Occipital lobe (tissue), 2 donors: ENCODE data around the gene DEPP1. TPM values are rescaled to one million over a fixed set of nuclear protein-coding genes. Genes with fewer than 3 reads are reported as not detected.

Source experiments
- DNase-seq: peaks from one replicate; lab custom pipeline; 2025; lab: John Stamatoyannopoulos, UW
- total RNA-seq: library from RNA; depleted of rRNA; stranded (reverse); fragments of >200 nt; gene quantifications from one replicate; pipeline ENCODE4 v1.2.3, GENCODE V29; 2014

The DEPP1 gene
- total RNA-seq, 1 donor from 2014 or later = 3.1 TPM

DNA sequence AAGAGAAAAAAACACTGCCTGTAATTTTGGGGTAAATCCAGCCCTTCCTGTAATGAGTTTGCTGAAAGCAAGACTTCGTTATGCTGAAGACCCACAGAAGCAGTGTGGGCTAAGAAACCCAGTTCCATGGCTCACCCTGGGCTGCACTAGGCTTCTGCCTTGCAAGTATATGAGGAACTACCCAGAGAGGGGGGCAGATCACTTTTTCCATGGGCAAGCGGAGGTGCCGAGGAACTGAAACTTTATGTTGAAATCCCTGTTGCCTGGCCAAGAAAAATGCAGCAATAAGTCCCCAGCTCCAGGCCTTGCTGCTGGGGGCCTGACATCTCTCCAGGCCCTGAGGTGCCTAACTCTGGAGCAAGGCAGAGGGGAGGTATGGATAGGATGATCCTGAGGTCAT lies 10.5 kb downstream of the DEPP1 start:
- no peak for DNase-seq

DNA sequence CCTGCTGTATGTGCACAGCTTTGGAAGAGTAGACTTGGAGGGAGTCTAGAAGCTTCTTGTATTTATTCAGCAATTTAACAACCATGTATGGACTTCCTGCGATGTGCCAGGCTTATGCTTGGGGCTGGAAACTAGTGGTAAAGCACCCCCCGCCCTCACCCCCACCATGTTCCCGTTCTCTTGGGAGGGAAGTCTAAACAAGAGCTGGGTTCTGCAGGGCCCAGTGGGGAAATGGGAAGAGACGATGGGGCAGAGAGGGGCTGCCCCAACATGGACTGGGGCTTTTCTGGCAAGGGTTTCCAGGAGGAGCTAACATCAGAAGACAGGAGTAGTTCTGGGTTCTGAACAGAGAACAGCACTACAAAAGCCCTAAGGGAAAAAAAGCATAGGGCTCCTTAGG lies 11.0 kb downstream of the DEPP1 start:
- DNase-seq = no peak

DNA sequence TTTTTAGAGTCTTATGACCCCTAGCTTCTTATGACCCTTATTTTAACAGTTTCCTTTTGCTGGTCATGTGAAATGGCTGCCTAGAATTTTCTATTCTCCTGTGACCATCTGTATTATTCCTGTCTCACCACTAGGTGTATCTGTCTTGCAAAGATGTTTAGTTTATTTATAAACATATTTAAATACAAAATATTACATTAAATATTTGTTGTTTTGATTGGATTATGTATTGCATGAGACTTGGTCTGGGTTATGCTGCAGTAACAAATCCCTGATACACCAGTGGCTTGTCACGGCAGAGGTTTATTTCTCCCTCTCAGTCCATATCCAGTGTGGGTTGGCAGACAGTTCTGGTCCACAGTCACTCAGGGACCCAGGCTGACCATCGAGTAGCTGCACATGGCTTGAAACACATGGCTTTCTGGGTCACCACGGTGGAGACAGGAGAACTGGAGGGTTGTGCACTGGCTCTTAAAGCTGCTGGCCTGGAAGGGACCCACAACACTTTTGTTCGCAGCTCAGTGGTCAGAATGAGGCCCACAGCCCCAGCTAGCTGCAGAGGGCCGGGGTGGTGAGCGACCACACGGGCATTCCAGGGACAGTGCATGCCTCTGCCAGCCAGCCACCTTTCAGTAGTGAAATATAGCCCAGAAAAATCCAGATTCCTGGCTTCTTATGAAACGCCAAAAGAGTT lies 11.6 kb downstream of the DEPP1 start:
- no peak for DNase-seq

DNA sequence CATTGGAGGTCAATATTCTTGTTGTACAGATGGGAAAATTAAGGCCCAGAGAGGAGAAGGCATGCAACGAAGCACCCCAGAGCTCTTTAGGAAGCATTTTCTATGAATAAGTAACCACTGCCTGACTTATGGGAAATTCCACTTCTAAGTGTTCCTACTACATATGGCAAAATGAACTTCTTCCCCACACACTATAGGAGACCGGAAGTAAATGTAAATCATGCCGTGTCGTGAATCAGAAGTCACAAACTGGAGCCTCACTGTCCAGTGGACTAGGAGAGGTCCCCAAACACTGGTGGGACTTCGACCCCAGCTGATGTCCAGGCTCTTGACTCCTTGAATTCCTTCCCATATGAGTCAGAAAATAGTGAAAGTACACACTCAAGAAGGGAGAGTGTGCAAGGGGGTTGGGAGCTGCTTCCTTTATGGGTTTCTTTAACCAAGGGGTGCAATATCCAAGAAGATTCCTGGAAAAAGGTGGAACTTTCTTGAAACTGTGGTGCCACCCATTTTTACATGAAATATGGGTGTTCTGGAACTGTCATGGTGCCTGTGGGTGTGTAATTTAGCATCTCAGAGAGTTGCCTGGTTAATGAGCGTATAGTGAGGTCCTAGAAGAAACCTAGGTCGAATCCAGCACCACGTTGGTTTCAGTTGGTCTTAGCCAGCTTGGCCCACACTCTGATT lies 12.3 kb downstream of the DEPP1 start:
- no peak for DNase-seq

DNA sequence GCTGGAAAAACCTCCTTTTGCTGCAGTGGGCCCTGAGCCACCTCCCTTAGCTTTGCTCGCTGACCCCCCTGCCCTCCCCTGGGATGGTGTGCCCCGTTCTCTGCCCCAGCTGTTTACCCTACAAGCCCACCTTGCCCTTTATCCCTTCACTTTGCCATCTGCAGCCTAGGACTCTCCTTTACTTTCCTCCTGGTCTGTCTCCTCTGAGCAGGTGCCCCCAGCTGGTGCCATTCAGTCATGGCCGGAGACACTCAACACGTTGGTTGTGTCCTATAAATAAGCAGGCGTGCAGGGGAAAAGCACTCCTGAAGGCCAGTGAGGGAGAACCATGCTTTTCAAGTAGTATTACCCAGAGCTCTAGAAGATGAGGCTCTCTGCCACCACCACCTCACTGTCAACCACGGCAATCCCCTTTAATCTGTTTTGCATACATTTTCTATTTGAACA lies 12.9 kb downstream of the DEPP1 start:
- DNase-seq = no peak

DNA sequence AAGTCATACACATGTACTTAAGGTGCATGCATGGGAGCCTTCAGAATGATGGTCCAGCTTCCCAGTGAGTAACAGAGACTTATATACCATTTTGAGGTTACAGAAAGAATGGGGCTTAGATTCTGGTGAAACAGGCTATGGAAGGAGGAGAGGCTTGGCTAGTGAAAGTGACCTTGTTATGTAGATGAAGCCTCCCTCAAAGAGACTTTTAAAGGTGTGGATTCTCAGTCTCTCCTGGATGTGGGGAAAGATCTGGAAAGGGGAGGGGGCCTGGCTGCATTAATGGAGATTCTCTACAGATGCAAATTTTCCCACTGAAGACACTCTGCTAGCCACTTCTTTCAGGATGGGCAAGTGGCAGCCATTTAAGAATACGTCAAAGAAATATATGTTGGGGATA lies 13.5 kb downstream of the DEPP1 start:
- no peak for DNase-seq

DNA sequence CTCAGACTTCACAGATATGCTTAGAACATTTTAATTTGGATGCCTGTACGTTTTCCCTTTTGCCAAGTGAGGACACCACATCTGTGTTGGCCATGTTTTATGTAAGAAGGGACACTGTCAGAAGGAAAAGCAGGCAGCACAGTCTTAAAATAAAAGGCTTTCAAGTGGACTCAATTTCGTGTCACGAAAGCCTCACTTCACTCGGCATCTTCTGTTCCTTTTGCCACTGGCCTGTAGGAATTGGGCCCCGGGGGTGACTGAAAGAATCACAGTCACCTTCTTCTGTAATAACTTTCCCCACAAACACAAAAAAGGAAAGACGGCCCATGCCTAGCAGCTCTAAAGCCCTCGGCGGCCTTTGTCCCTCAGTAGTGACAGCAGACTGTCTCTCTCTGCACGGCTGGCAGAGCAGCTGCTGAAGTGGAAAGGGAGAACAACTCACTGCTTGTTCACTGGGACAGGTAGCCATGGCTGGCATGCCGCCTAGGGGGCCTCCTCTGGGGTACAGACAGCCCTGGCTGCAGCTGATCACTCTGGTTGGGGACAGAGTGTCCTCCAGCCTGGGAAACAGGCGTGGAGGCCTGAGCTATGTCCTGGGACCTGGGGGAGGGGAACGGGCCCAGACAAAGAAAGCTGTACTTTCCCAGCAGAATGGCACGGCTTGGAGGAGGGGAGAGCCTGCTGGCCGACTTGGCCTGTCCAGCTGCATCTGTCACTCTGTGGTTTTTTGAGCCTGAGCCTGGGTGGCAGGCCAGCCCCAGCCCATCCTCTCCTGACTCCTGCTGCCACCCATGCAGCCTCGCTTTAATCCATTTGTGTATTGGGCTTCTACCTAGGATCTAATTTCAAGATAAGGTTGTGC lies 14.6 kb downstream of the DEPP1 start:
- peak; percentile 93 for DNase-seq

DNA sequence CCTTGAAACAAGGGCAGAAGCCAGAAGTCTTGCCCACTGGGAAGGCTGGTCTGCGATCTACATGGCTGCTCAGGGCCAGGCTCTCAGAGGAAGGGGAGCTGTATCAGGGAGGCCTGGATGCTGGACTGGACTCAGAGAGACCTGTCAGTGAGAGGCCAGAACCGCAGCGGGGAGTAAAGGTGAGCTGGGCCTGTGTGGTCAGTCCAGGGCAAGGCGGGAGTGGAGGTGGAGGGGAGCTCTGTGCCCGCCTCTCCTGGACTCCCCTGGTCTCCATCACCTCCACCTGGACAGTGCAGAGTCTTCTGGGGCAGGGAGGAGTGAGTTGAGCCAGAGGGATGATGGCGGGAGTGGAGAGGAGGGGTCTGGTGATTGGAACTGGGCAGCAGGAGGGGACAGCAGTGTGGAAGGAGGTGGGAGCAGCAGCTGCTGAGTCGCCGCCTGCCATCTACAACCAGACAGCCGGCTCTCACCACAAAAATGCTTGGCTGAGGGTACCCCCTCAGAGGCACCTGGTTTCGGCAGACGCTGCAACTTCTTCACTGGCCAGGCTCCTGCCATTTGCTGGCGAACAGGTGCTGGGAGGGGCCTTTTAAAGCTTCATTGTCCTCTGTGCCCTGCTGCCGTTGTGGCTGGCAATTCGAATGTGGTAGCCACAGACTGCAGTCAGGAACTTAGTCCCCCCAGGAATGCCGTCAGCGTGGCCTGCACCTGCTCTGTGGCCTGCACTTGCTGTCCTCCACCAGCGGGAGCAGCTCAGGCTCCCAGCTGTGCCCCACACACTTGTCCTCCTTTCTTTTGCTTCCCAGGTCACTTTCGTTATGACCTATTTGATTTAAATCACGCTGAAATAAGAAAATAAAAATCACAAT lies 15.5 kb downstream of the DEPP1 start:
- DNase-seq = no peak

DNA sequence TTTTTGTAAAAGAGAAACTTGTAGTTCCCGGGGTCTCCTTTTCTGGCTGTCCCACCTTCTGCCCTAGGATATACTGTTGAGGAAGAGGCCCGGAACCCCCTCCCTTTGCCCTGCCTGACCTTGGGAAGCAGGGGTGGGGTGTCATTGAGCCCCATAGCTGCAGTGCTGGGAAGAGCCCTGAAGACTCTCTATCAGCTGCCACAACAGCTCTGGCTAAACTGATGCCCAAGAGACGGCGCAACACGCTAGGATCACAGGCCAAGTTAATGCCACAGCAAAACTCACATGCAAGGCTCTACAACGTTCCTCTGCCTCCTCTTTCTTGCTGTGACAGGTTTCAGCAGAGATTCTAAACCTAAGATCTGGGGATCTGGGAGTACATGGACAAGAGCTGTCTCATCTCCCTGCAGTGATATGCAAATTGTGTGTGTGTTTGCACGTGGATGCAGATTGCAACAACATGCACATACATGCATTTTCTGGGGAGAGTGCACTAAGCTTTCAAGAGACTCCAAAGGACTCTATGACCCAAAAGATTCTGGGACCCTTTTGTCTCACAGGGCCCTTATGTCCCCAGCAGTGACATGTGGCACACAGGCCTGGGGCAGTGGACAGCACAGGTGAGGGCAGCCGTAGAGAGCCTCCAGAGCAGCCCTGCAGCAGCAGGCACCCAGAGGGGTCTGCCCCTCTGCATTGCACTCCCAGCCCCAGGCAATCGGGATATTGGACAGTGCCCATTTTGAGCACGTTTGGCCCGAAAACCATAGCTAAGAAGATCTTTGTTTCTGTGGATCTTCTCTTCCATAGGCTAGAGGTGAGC lies 16.5 kb downstream of the DEPP1 start:
- DNase-seq = no peak

DNA sequence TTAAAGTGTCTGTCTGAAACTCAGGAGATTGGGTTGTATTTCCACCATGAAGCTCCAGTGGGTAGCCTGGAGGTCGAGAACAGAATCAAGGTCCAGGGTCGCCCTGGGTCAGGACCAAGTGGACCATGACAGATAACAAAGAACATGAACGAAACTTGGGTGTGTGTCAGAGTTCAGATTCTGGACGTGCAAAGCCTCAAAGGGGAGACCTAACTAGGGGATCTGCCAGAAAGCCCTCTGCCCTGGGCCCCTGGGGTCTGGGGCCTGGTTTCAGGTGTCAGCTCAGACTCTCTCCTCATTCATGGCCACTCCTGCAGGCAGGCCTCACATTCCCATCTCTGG lies 17.4 kb downstream of the DEPP1 start:
- DNase-seq = no peak

DNA sequence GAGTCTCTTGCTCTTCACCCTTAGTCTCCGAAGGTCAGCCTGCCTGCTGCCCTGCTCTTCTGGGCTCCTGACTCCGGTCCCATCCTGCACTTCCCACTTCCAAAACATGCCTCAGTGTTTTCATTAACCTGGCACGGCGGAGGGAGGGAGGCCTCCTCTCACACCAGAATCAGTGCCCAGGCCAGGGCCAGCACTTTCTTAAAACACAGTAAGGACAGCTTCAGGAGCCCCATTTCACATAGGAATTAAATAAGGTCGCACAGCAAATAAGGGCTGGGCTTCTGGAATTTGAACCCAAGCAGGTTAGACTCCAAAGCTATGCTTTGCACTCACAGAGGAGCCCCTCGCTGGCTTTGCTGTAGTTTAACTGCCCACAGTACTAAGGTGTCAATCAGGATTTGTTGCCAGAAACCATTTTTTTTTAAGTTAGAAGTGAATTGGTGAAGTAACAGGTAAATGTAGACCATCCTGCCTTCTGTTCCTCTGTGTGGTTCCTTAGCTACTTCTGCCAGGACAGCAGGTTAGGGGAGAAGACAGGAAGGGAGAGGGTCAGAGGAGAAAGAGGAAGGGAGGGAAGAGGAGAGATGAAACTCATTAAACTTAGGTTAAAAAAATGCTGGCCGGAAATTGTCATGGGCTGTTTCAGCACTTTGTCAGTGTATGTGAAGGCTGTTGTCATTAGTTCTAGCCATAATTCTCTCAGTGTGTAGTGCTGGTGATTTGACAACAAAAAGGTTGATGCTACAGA lies 18.0 kb downstream of the DEPP1 start:
- DNase-seq = no peak

DNA sequence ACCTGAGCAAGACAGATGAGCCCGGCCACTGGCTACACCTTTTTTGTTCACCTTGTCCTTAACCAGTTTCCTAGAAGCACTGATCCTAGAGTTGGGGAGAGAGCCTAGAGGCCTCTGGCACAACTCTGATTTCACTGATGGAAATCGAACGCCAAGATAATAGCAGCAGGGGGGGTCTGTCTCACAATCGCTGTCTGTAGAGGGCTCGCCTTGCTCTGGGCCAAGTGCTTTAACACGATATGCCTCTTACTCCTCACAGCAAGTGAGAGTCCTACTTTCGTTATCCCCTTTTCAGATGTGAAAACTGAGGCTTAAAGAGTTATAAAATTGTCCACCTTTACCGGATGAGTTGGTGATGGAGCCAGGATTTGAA lies 18.5 kb downstream of the DEPP1 start:
- no peak for DNase-seq

DNA sequence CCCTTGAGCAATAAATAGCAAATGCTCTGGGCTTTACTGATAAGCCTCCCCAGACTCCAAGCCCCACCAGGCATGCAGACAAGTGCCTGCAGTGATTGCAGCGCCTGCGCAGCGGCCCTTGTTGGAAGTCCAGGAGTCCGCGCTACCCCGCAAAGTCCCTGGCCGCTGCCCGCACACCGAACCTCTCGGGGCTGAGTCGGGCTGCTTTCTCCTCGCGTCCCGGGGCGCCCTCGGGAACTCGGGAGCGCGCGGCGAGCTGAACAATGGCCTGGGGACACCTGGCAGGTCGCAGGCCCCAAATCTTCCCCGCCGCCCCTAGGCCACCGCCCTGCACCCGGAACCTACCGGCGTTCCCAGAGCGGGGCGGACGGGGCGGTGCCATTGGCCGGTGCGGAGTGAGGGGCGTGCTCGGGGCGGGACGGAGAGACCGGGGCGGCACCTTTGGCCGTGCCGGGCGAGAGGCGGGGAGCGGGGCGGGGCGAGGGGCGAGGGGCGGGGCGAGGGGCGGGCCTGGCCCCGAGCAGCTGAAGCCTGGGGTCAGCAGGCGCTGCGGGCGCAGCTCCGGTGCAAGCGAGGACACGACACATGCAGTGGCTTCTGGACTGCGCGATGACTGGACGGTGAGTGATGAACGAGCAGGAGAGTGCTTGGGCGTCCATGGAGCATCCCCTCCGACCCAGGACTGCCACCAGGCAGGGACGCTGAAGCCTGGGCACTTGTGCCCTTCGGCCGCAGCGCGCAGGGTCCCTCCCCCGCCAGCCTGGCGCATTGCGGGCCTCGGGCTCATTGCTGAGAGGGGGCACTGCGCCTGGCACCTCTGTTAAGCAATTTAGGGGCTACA lies 19.1 kb downstream of the DEPP1 start, which contains the start of gene RASSF4:
TSS of gene RASSF4 (plus strand) at position 556 of the 841 bp plus-strand sequence. CDS start 10,401 bp downstream, outside the sequence.
- DNase-seq = peak; percentile 91

DNA sequence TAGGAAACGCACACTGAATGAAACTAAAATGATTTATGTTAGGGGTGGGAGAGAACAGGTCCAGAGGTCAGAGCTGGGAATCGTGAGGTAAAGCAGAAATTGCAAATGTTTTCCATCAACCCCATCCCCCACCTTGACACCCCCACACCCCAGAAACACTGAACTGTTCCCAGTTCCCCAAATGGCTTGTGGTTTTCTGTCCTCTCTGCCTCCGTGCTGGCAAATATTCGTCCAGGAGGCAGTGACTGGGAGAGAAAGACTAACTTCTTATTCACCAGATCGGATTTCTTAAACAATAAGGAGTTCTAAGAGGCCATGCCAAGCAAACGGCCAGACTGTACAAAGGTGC lies 19.7 kb downstream of the DEPP1 start:
- DNase-seq = no peak

DNA sequence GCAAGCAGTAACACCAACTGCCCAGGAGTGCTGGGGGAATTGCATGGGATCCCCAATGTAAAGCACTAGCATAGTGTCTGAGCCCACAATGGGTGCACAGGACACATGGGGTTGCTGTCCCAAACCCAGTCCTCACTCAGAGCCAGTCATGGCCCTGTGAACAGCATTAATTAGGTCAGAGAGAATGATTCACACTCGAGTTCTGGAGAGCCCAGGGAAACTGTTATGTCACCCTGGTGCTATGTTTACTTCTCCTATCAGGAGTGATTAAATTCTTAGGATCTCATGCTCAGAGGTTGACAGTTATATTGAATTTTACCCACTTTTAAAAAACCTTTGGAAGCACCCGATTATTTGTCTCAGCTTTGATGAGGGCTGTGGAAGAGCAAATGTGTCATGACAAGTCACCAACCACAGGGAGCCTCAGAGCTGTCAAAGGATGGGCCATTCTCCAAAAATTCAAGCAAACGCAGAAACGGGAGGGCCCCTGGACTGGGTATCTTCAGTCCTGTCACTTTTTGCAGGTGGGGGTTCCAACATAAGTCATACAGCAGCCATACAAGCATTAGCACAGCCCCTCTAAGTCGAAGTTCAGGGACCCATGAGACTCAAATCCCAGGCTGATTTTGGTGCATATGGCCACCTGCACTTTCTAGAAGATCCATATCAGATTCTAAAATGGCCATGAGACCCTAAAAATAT lies 20.3 kb downstream of the DEPP1 start:
- DNase-seq = no peak

DNA sequence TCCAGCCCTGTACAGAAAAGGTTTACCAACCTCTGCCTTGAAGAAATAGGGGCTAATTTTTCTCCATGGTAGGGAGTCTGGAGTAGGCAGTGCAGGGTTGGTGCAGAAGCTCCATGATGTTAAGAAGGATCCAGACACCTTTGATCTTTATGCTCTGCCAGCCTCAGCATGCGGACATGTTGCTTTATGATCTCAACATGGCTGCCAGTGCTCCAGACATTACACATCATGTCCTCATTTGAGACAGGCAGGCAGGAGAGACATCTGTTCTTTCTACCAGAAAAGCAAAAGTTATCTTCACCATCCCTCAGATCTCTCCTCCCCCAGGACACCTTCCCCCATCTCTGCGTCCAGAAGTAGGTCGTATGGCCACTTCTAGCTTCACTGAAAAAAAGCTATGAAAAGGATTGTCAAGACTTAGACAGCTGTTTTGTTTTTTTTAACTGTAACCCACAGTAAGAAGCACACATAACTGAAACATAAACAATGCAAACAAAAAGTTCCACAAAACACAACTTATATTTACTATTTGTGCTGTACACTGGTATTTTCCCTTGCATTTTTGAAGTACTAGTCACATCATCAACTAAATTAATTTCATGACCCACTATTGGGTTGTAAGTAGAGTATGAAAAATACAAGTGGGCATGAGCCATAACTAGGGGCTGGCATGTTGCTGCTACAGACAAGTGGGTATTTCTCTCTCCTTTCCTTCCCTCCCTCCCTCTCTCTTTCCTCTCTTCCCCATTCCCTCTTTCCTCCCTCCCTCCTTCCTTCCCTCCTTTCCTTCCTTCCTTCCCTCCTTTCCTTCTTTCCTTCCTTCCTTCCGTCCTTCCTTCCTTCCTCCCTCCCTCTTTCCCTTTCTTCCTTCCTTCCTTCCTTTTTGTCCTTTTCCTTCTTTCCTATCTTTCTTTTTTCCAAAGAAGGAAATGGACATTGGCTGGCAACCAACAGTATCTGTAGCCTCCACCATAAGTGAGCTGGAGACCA lies 21.6 kb downstream of the DEPP1 start:
- no peak for DNase-seq

DNA sequence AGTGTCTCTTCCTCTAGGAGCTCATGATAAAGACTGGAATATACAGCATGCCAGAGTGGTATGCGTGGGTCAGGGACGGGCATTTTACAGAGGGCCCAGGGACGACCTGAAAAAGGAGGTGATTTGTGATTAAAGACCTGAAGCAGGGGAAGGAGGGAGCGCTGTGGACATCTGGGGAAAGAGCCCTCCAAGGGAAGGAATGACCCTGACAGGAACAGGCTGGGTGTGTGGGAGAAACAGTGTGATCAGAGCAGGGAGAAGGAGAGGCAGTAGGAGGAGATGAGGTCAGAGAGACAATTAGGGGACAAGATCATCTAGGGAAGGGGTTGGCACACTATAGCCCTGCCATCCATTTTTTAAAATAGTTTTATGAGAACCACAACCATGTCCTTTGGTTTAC lies 22.4 kb downstream of the DEPP1 start:
- no peak for DNase-seq
